ENCODE data around the gene YBX1. TPM values are rescaled to one million over a fixed set of nuclear protein-coding genes. Genes with fewer than 3 reads are reported as not detected.

Gene YBX1
- total RNA-seq, 4 donors from 2014 or later, result 368 to 678 (median 607) TPM

DNA sequence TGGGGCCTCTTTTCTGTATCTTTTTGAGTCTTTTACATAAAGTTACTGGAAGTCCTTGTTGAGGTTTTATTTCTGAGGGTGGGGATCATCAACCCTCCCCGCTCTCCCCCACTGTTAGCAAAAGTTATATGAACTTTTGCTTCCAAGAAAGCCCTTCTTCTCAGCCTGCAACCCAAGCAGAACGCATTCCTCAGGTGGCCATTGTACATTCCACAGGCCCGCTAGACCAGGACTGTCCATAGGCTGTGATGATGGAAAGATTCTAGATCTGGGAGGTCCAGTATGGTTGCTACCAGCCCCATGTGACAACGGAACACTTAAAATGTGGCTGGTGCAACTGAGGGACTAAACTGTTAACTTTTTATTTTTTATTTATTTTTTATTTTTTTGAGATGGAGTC lies 11.8 kb upstream of the YBX1 start:
- intact Hi-C loops (cut with DNase I), result no loop called here
- peaks cover 36 to 40% of the 10 kb centered on the region in 2 donors for H3K4me1 ChIP-seq
- peak; percentile 76 to 82 for DNase-seq
- TF ChIP-seq POLR2A (IDR thresholded peaks at IDR 0.05), result no peak
- TF ChIP-seq, protein P1, sequence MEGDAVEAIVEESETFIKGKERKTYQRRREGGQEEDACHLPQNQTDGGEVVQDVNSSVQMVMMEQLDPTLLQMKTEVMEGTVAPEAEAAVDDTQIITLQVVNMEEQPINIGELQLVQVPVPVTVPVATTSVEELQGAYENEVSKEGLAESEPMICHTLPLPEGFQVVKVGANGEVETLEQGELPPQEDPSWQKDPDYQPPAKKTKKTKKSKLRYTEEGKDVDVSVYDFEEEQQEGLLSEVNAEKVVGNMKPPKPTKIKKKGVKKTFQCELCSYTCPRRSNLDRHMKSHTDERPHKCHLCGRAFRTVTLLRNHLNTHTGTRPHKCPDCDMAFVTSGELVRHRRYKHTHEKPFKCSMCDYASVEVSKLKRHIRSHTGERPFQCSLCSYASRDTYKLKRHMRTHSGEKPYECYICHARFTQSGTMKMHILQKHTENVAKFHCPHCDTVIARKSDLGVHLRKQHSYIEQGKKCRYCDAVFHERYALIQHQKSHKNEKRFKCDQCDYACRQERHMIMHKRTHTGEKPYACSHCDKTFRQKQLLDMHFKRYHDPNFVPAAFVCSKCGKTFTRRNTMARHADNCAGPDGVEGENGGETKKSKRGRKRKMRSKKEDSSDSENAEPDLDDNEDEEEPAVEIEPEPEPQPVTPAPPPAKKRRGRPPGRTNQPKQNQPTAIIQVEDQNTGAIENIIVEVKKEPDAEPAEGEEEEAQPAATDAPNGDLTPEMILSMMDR (IDR thresholded peaks at IDR 0.05), result no peak
- H3K27me3 ChIP-seq, result no peaks in the 10 kb centered on the region
- peak overlapping the region; percentile 69 to 88 (median 81) for H3K27ac ChIP-seq
- no peak overlapping the region for H3K4me3 ChIP-seq (replicated peaks in 1 of 3)
- 32 to 40% methylated on average over 4 of the region's 4 CpGs for WGBS, 2 donors
- H3K9me3 ChIP-seq, result no peaks in the 10 kb centered on the region
- H3K36me3 ChIP-seq, result peaks cover 15 to 17% of the 10 kb centered on the region in 2 donors

DNA sequence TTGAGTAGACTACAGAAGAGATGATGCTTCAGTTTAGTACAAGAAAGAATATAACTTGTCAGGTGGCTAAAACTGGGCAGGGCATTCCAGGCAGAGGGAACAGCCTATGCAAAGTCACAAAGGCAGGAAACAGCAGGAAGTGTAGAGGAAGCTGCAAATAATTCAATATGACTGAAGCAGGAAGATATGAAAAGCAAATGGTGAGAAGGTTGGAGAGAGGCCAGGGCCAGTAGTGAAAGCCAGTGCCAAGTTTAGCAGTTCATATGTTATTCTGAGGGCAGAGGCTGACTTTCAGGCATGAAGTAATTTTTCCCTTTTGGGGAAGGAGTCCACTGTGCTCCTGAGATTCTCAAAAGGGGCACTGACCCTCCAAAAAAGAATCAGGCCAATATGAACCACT lies 8.0 kb upstream of the YBX1 start:
- TF ChIP-seq, protein P1 (IDR thresholded peaks at IDR 0.05), result no peak
- no peak for TF ChIP-seq POLR2A (IDR thresholded peaks at IDR 0.05)
- peak in 1 of 2 donors; percentile 41 for DNase-seq
- Histone ChIP-seq H3K4me1 (peaks cover 31 to 37% of the 10 kb centered on the region in 2 donors), H3K27ac (peak overlapping the region; percentile 73 to 90 (median 89)), H3K4me3 (replicated peaks in 1 of 3) (no peak overlapping the region), H3K9me3 (no peaks in the 10 kb centered on the region), H3K27me3 (no peaks in the 10 kb centered on the region), H3K36me3 (no peaks in the 10 kb centered on the region)
- intact Hi-C loops (cut with DNase I), result no loop called here

DNA sequence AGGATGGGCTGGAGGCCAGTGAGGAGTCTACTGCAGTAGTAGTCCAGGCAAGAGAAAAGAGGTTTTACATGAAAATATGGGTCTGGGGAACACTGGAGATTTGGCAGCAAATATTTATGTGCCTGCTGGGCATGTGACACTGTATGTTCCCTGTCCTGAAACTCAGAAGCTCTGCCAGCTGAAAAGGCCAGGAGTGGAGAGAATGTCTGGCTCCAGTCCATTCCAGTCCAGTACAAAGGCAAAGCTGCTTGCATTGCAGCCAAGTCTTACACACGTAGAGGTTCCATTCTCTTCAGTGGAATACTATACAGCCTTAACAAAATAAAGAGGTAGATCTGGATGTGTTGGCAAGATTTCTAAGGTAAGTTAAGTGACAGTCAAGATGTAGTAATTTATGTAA lies 7.5 kb upstream of the YBX1 start:
- Histone ChIP-seq H3K4me3 (replicated peaks in 1 of 3) (no peak overlapping the region), H3K9me3 (no peaks in the 10 kb centered on the region), H3K36me3 (no peaks in the 10 kb centered on the region), H3K27ac (peak overlapping the region; percentile 73 to 90 (median 89)), H3K27me3 (no peaks in the 10 kb centered on the region), H3K4me1 (peaks cover 26 to 34% of the 10 kb centered on the region in 2 donors)
- 25 to 32% methylated on average over 1 of the region's 1 CpG for WGBS, 2 donors
- intact Hi-C loops (cut with DNase I), result no loop called here
- DNase-seq, result peak; percentile 71 to 83
- TF ChIP-seq, protein P1 (IDR thresholded peaks at IDR 0.05), result no peak
- peak in 1 of 2 donors; percentile 18 for TF ChIP-seq POLR2A (IDR thresholded peaks at IDR 0.05)

DNA sequence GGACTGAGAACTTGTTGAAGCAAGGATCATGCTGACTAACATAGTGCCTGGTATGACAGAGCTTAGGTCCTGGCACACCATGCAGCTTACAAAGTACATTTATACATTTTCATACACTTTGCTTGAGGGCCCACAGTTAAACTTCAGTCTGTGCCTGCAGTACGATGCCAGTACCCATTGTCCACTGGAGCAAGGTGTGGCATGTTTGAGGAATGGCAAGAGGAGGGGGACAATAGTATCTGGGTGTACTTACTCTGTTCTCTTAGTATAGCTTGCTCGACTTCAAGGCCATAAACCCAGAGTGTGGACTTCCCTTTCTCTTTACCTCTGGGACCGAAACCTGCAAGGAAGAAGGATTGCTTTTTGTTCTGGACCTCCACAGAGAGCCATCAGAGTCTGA lies 6.8 kb upstream of the YBX1 start:
- Histone ChIP-seq H3K4me1 (peaks cover 30 to 42% of the 10 kb centered on the region in 2 donors), H3K36me3 (no peaks in the 10 kb centered on the region), H3K27ac (peak overlapping the region; percentile 73 to 90 (median 89)), H3K27me3 (no peaks in the 10 kb centered on the region), H3K4me3 (replicated peaks in 1 of 3) (no peak overlapping the region), H3K9me3 (no peaks in the 10 kb centered on the region)
- DNase-seq, result no peak
- TF ChIP-seq POLR2A (IDR thresholded peaks at IDR 0.05), result no peak
- TF ChIP-seq, protein P1 (IDR thresholded peaks at IDR 0.05), result no peak
- intact Hi-C loops (cut with DNase I), result no loop called here
- 95 to 97% methylated on average over 3 of the region's 3 CpGs for WGBS, 2 donors

DNA sequence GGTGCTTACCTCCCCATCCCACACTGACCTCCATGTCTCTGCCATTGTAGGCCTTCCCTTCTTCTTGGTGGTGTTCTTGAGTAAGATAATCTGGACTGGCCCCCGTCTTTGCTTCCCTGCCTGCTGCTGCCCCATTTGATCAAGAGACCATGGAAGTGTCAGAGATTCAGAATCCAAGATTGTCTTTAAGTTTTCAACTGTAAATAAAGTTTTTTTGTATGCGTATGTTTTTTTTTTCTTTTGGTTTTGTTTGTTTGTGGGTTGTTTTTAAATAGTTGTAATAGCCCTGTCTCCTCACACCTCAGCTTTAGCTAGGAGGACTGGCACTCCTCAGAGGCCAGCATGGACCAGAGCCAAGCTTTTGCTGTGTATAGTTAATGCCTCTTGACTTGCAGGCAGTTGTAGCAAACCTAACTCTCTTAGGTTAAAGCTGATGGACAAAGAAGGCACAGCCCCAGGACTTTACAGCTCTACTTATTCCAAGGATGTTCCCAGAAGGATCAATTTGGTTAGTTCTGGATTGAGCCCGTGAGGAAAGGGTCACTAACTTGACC lies 5.6 kb upstream of the YBX1 start:
- Histone ChIP-seq H3K9me3 (no peaks in the 10 kb centered on the region), H3K4me3 (replicated peaks in 1 of 3) (no peak overlapping the region), H3K27me3 (no peaks in the 10 kb centered on the region), H3K4me1 (peaks cover 27 to 34% of the 10 kb centered on the region in 2 donors), H3K27ac (peak overlapping the region in 1 of 3 donors; percentile 90), H3K36me3 (no peaks in the 10 kb centered on the region)
- intact Hi-C loops (cut with DNase I), result no loop called here
- TF ChIP-seq POLR2A (IDR thresholded peaks at IDR 0.05), result no peak
- TF ChIP-seq, protein P1 (IDR thresholded peaks at IDR 0.05), result no peak
- 71 to 74% methylated on average over 3 of the region's 3 CpGs for whole genome bisulfite sequencing, 2 donors
- peak; percentile 72 to 74 for DNase-seq
